ENCODE results near the gene TRPM7.
"Not testable (repeated sequence)": the region's sequence is repeated elsewhere in the genome, so short reads cannot be mapped to it uniquely, and the experiment has no call there.

The TRPM7 gene

DNA sequence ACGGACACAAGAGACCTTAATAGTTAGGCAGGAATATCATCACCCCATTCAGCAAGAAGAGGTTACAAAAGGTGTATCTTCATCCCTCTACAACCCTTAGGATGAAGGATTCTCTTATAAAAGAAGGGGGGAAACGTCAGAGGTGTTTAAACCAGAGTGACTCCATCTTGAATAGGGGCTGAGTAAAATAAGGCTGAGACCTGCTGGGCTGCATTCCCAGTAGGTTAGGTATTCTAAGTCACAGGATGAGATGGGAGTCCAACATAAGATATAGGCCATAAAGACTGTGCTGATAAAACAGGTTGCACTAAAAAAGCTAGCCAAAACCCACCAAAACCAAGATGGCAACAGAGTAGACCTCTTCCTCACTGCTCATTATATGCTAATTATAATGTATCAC lies 16.5 kb downstream of the TRPM7 start:
- no peak for DNase-seq (ENCODE audit: low read depth)

DNA sequence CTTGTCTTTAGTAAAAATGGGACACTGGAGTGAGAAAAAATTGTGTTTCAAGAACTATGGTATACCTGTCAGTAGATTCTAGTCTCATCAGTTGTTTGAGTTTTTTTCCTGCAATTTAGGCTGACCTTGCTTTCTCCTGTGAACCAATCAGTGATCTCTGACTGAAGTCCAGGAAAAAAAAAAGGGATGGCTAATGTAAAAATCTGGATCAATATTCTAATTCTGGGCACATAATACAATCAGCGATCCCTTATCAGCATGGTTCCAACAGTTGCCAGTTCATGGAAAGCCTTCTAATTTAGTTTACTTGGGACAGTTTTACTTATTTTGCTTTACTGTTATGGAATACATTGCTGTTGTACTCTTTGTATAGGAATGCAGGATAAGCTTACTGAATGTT lies 17.0 kb downstream of the TRPM7 start:
- DNase-seq (ENCODE audit: low read depth) = no peak

DNA sequence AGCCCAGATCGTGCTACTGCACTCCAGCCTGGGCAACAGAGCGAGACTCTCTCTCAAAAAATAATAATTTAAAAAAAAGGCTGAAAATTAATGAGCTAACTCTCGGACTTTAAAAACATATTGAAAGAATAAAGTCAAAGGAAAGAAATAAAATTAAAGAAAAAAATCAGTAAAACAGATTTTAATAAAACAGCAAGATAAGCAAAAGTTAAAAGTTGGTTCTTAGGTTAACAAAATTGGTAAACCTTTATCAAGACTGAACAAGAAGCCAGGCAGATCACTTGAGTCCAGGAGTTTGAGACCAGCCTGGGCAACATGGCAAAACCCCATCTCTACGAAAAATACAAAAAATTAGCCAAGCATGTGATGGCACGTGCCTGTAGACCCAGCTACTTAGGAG lies 20.7 kb downstream of the TRPM7 start:
- no peak for DNase-seq (ENCODE audit: low read depth)

DNA sequence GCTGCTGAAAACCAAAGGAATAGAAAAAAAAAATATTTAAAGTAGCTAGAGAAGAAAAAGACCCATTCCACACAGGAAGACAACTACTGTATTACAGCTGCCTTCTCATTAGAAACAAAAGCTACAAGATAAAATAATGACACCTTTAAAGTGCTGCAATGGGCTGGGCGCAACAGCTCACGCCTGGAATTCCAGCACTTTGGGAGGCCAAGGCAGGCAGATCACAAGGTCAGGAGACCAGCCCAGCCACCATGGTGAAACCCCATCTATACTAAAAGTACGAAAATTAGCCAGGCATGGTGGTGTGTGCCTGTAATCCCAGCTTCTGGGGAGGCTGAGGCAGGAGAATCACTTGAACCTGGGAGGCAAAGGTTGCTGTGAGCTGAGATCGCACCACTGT lies 31.0 kb downstream of the TRPM7 start:
- no peak for DNase-seq (ENCODE audit: low read depth)

DNA sequence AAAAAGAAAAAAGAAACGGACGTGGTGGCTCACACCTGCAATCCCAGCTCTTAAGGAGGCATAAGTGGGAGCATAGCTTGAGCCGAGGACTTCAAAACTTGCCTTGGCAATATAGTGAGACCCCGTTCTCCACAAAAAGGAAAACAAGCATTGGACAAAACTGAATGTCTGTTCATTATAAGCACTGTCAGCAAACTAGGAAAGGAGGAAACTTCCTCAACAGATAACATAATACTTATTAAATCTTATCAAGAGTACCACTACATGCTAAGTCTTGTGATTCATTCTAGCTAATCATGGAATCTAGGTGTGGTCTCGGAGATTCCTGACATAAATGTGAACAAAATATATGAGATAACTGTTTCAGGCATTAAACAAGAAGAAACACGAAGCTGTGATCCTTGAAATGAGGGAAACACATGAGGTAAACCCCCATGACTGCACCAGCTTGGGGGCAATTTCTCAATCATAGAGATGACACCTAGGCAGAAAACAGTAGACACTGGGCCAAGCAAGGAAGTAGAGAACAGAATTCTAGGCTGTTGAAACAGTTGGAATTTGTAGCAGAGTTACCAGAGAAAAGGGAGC lies 33.3 kb downstream of the TRPM7 start:
- no peak for DNase-seq (ENCODE audit: low read depth)

DNA sequence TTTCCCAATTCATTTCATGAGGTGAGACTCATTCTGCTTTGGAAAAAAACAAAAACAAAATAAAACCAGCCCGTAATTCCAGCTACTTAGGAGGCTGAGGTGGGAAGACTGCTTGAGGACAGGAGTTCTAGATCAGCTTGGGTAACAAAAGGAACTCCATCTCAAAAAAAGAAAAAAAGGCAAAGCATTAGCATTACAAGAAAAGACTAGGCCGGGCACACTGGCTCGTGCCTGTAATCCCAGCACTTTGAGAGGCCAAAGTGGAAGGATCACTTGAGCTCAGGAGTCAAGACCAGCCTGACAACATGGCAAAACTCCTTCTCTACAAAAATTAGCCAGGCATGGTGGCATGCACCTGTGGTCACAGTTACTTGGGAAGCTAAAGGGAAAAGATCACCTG lies 33.9 kb downstream of the TRPM7 start:
- no peak for DNase-seq (ENCODE audit: low read depth)

DNA sequence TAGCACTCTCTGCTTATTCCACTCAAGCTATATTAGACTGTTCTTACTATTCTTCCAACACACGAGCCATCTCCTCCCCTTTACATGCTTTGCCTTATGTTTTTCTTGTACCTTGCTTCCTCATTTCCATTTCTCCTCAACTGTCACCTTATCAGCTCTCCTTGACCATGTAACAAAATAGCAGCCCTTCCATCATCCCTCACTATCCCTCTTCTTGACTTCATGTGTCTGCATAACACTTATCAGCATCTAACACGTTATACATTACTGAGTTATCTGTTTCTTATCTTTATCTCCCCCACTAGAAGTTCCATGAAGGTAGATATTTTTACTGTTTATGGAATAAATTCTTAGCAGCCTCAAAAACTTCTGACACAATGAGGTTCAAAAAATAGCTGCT lies 45.3 kb downstream of the TRPM7 start:
- no peak for DNase-seq (ENCODE audit: low read depth)

DNA sequence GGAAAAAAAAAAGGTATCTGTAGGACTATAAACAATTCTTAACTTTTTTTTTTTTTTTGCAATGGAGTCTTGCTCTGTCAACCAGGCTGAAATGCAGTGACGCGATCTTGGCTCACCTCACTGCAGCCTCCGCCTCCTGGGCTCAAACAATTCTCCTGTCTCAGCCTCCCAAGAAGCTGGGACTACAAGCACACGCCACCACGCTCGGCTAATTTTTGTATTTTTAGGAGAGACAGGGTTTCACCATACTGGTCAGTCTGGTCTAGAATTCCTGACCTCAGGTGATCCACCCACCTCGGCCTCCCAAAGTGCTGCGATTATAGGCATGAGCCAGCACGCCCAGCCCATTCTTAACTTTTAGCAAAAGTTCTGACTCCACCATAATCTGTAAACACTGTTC lies 50.5 kb downstream of the TRPM7 start:
- DNase-seq (ENCODE audit: low read depth) = no peak

DNA sequence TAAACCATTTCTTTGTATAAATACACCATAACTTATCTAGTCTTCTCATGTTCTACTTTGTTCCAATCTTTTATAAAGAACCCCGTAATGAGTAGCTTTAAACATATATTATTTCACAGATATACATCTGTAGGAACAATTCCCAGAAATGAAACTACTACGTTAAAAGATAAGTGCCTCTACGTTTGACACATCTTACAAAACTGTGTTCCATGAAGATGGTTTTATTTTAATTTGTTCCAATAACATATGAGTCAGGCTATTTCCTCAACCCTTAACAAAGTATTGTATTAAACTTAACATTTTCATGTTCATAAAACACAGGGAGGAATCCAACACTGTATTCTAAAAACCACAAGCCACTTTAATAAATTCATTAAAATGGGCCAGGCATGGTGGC lies 52.9 kb downstream of the TRPM7 start:
- no peak for DNase-seq (ENCODE audit: low read depth)

DNA sequence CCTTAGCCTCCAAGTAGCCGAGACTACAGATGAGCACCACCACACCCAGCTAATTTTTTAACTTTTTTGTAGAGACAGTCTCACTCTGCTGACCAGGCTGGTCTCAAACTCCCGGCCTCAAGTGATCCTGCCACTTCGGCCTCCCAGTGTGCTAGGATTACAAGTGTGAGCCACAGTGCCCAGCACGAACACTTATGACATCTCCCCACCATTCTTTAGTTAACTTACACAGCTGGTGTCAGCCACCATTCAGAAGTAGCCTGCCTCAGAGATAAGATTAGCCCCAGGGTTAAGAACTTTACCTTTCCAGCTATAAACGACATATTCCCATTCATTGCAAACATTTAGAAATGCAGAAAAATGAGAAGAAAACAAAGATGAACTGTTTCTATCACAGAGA lies 58.2 kb downstream of the TRPM7 start:
- no peak for DNase-seq (ENCODE audit: low read depth)

DNA sequence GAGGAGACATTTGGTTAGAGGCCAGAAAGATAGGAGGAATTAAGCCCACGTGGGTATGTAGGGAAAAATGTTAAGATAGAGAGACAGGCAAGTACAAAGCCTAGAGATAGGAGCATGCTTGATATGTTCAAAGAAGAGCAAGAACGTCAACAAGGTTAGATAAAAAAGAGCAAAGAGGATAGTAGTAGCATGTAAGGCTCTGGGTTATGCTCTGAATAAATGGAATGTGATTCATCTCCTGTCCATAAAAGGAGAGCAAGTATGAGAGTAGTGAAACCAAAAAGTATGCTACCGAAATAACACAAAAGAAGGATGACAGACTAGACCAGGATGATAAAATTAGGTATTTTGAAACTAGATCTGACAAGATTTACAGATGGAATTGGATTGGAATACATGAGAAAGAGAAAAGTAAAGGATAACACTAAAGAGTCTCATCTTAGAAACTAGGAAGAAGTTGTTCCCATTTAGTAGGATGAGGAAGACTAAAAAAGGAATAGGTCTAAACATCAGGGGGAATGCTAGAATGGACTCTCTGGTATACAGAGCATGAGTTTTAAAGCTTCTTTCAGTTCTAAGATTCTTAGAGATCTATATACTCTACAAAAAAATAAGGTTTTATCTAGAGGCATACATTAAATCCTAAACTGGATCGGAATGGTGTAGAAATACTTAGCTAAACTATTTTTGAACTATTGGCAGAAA lies 59.1 kb downstream of the TRPM7 start:
- DNase-seq (ENCODE audit: low read depth) = no peak

DNA sequence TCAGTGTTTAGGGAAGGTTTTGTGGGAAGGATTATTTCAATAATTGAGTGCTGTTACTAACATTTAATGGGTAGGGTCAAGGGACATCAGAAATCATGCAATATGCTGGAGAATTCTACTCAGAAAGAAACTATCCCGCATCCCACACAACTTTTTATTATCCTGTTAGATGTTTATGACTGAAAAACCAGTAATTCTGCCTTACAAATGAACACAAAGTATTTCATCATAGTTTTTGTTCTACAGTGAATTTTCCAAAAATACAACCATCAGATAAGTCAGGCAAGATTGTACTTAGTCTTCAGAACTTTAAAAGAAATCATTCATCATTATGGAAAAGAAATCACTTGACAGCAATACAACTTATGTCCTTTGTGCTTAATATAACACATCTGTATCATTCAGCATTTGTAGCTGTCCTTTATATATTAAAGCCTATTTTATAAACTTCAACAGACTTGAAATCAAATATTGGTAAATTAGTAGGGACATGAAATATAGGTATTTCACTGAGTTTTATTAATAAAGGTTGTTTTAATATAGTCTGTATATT lies 61.9 kb downstream of the TRPM7 start:
- no peak for DNase-seq (ENCODE audit: low read depth)

DNA sequence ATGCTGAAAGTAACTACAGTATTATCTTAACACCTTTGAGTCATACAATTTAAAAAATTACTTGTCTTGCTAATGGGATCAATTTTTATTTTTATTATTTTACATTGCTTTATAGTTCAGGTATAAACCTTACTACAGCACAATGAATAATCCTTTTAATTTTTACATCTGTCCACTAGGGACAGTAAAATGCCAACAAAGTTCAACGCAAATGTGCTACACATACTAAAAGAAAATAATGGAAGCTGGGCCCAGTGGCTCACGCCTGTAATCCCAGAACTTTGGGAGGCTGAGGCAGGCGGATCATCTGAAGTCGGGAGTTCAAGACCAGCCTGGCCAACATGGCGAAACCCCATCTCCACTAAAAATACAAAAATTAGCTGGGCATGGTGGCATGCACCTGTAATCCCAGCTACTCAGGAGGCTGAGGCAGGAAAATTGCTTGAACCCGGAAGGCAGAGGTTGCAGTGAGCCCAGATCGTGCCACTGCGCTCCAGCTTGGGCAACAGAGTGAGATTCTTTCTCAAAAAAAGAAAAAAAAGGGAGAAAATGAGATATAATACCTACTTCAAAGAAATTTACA lies 64.1 kb downstream of the TRPM7 start:
- DNase-seq (ENCODE audit: low read depth) = not testable (repeated sequence)

DNA sequence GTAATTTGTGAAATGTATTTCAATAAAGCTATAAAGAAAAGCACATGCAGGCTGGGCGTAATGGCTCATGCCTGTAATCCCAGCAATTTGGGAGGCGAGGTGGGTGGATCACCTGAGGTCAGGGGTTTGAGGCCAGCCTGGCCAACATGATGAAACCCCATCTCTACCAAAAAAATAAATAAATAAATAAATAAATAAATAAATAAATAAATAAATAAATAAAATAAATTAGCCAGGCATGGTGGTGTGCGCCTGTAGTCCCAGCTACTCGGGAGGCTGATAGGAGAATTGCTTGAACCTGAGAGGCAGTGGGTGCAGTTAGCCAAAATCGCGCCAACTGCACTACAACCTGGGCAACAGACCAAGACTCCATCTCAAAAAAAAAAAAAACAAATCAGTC lies 69.6 kb downstream of the TRPM7 start:
- not testable (repeated sequence) for DNase-seq (ENCODE audit: low read depth)

DNA sequence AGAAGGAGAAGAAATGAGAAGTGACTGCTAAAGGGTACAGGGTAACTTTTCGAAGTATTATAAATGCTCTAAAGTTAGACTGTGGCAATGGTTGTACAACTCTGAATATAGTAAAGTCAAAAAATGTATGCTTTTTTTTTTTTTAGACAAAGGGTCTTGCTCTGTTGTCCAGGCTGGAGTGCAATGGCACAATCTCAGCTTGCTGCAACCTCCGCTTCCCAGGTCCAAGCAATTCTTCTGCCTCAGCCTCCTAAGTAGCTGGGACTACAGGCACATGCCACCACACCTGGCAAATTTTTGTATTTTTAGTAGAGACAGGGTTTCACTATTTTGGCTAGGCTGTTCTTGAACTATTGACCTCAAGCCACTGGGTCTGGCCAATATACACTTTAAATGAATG lies 70.0 kb downstream of the TRPM7 start:
- DNase-seq (ENCODE audit: low read depth) = not testable (repeated sequence)

DNA sequence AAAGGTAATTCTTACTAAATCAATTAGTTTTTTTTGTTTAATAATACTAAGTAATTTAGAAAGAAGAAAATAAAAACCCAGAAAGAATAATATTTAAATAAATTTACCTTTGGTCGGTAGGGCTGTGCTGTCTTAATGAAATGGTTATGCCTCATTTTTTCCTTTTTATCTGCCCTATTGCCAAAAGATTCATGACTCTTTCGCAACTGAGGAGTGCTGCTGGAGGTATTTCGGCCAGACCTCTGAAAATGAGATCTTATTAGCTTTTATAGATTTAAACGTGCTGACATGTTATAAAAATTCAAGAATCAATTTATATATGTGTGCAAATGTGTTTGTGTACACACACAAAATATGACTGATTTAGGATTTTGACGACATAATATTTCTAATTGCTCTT lies 73.0 kb downstream of the TRPM7 start:
- DNase-seq (ENCODE audit: low read depth) = no peak

DNA sequence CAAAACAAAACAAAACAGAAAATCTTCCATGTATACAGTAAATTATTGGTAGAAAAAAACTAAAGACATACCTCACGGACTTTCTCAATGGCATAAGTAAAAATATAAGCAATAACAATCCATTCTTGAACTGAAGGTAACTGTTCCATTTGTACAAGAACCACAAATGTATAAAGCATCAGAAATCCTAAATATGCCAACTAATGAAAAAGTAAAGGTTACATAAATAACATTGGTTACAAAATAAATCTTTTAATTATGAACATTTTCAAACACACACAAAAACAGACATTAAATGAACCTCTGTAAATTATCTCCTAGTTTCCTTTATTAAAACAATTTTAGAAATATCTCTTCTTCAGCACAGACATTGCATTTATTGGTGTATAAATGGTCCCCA lies 79.5 kb downstream of the TRPM7 start:
- DNase-seq (ENCODE audit: low read depth) = no peak

DNA sequence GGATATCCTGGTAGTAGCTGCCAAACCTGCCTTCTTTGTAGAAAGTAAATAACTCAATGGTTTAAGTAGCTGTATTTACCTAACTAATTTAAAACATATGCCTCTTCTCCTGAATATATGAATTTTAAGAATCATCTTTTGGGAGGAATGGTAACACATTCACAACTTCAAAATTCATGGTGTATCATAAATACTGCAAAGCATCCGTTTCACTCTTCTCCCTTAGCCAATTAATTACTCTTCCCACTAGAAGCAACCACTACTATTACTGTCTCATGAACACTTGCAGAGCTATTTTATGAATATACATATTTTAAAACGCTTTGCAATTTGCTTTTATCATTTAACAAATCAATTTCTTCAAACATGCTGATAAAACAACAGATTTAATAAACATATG lies 81.1 kb downstream of the TRPM7 start:
- no peak for DNase-seq (ENCODE audit: low read depth)

DNA sequence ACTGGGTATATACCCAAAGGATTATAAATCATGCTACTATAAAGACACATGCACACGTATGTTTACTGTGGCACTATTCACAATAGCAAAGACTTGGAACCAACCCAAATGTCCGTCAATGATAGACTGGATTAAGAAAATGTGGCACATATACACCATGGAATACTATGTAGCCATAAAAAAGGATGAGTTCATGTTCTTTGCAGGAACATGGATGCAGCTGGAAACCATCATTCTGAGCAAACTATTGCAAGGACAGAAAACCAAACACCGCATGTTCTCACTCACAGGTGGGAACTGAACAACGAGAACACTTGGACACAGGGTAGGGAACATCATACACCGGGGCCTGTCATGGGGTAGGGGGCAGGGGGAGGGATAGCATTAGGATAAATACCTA lies 84.6 kb downstream of the TRPM7 start:
- not testable (repeated sequence) for DNase-seq (ENCODE audit: low read depth)

DNA sequence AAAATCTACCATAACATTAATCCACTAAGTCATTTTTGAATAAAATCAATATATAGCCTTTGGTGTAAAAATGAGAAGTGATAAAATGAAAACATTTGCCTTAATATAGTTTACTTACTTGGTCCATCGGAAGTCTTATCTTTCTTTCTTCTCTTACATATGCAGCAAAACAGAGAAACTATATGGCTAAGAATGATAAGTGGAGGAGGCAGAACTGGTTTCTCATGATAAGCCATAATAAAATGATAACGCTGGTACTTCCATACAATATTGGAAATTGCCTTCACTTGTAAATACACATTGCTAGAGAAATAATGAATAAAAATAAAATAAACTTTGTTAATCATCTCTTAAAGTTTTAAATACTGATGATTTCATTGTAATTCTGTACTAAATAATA lies 92.3 kb downstream of the TRPM7 start:
- no peak for DNase-seq (ENCODE audit: low read depth)

DNA sequence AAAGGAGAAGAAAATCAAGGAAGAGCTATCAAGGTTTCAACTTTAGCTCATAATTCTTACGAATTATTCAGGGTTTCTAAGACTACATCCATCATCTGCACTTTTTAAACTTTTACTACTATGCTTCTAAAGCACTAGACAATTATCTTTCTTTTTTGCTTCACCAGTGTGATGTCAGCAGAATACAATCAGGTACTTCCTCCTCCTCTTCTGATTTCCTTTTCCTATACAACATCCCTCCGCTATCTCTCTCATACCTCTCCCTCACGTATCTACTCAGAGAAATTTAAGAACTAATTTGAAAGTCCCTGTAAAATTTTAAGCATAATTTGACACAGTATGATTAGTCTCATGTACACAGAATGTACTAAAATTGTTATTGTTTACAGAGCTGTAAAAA lies 92.8 kb downstream of the TRPM7 start:
- no peak for DNase-seq (ENCODE audit: low read depth)

DNA sequence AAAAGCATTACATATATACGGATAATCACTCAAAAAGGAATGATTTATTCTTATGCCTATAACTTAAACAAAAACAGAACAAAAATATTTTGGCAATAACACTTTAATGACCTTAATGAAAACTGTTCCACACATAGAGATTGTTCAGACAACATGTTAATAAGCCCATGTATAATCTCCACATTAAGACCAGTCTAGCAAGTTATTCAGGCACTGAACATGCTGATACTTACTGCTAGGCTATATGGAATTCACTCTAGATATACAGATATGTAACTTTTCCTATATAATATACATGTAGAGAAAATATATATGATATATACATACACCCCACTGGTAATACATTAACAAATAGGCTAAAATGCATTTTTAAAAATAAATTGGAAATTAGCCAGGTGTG lies 96.3 kb downstream of the TRPM7 start:
- no peak for DNase-seq (ENCODE audit: low read depth)

DNA sequence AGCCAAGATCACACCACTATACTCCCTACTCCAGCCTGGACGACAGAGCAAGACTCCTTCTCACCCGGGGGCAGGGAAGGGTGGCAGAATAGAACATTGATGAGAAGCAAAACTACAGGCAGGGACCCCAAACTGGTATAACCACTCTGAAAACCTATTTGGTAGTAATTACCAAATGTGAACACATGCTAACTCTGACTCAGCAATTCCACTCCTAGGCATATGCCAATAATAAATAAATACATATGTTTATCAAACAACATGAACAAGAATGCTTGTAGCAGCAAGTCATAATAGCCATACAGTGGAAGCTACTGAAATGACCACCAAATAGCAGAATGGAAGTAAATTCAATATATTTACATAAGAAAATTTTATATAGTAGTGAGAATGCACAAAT lies 109.1 kb downstream of the TRPM7 start:
- DNase-seq (ENCODE audit: low read depth) = no peak

DNA sequence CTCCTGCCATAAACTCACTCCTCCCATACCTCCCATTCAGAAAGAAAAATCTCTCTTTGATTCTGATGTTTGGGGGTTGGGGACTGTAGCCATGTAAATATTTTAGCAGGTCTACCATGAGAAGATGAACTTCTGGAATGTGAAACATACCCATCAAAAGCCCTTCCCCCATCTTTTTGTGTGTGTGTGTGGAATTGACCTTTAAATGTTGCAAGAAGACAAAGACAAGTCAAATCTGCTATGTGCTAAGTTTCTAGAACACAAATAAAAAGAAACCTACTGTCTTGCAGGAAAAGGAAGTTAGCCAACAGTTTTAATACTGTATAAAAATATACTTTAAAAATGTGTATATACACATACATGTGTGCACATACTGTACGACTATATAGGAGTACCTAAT lies 110.4 kb downstream of the TRPM7 start:
- DNase-seq (ENCODE audit: low read depth) = no peak
